Stimulated activated CD8-positive, alpha-beta memory T cell treated with anti-CD3 and anti-CD28 coated beads, Interleukin-7, amount 100 ng/mL, for 24 hours (primary cell): ENCODE measurements around the gene PPP6R3.

Experiments
- DNase-seq: peaks from one replicate; pipeline ENCODE4 v3.0.0-alpha.2; 2020; ENCODE audit warnings: low read depth

Gene PPP6R3

GRCh38 chr11:68564261-68564660 lies 103.7 kb downstream of the PPP6R3 start:
- DNase-seq = no peak

GRCh38 chr11:68565768-68566167 lies 105.2 kb downstream of the PPP6R3 start:
- DNase-seq = no peak

GRCh38 chr11:68567553-68567952 lies 107.0 kb downstream of the PPP6R3 start:
- no peak for DNase-seq

- no peak for DNase-seq
Measured at GRCh38 chr11:68569357-68569756, 108.8 kb downstream of the PPP6R3 start.

GRCh38 chr11:68570691-68571090 lies 110.1 kb downstream of the PPP6R3 start:
- DNase-seq = no peak

GRCh38 chr11:68574308-68574707 lies 113.8 kb downstream of the PPP6R3 start:
- no peak for DNase-seq

- no peak for DNase-seq
Measured at GRCh38 chr11:68575025-68575665, 114.6 kb downstream of the PPP6R3 start.

GRCh38 chr11:68579455-68579854 lies 118.9 kb downstream of the PPP6R3 start:
- no peak for DNase-seq

GRCh38 chr11:68581439-68581838 lies 120.9 kb downstream of the PPP6R3 start:
- DNase-seq = no peak

GRCh38 chr11:68581901-68582300 lies 121.3 kb downstream of the PPP6R3 start:
- no peak for DNase-seq

GRCh38 chr11:68582416-68583040 lies 122.0 kb downstream of the PPP6R3 start:
- DNase-seq = no peak

- no peak for DNase-seq
Measured at GRCh38 chr11:68583041-68583446, 122.5 kb downstream of the PPP6R3 start.

- peak; percentile 19 for DNase-seq
Measured at GRCh38 chr11:68584097-68584496, 123.5 kb downstream of the PPP6R3 start.

- DNase-seq = no peak
Measured at GRCh38 chr11:68584991-68585524, 124.5 kb downstream of the PPP6R3 start.

- DNase-seq = no peak
Measured at GRCh38 chr11:68589547-68590216, 129.1 kb downstream of the PPP6R3 start.

GRCh38 chr11:68591719-68592118 lies 131.2 kb downstream of the PPP6R3 start:
- no peak for DNase-seq

GRCh38 chr11:68593441-68593840 lies 132.9 kb downstream of the PPP6R3 start:
- no peak for DNase-seq

GRCh38 chr11:68594123-68594522 lies 133.6 kb downstream of the PPP6R3 start:
- no peak for DNase-seq

GRCh38 chr11:68596231-68596630 lies 135.7 kb downstream of the PPP6R3 start:
- no peak for DNase-seq

- no peak for DNase-seq
Measured at GRCh38 chr11:68598816-68599653, 138.5 kb downstream of the PPP6R3 start.

GRCh38 chr11:68601147-68601546 lies 140.6 kb downstream of the PPP6R3 start:
- DNase-seq = no peak

GRCh38 chr11:68609761-68610160 lies 149.2 kb downstream of the PPP6R3 start:
- no peak for DNase-seq
